ENCODE data around the gene TEAD1. TPM values are rescaled to one million over a fixed set of nuclear protein-coding genes. Genes with fewer than 3 reads are reported as not detected.

TEAD1 gene
- total RNA-seq, 1 experiment from 2014 or later = 106 TPM

- Histone ChIP-seq H3K27me3 (ENCODE audit: insufficient read depth, low read depth) (no peaks in the 10 kb centered on the region), H3K36me3 (ENCODE audit: low read depth) (0 out of 2 replicates have a peak, but pooled peaks cover 5% of the 10 kb centered on the region), H3F3A (ENCODE audit: insufficient read depth, low read depth) (0 out of 2 replicates have a peak, but pooled peaks cover 4% of the 10 kb centered on the region), H3K4me3 (no peak overlapping the region), H3K4me2 (no peak overlapping the region), H3K27ac (no peak overlapping the region), H3K79me2 (ENCODE audit: low read depth) (peaks cover 100% of the 10 kb centered on the region), H4K20me1 (ENCODE audit: insufficient read depth) (no peaks in the 10 kb centered on the region; the same call in 1 of the 2 replicates), H3K4me1 (replicated peaks; ENCODE audit: insufficient read depth) (peaks cover 11% of the 10 kb centered on the region; the same call in 1 of the 2 replicates), H2AFZ (no peak overlapping the region), H3K9me3 (ENCODE audit: insufficient read depth, low read depth) (no peaks in the 10 kb centered on the region), H3K9me2 (ENCODE audit: insufficient read depth) (no peaks in the 10 kb centered on the region)
- no TSS peak for BruUV-seq (replicated peaks)
- TF ChIP-seq EZH2 (IDR thresholded peaks at IDR 0.05; ENCODE audit: low read depth) = no peak
- TF ChIP-seq, protein P1, sequence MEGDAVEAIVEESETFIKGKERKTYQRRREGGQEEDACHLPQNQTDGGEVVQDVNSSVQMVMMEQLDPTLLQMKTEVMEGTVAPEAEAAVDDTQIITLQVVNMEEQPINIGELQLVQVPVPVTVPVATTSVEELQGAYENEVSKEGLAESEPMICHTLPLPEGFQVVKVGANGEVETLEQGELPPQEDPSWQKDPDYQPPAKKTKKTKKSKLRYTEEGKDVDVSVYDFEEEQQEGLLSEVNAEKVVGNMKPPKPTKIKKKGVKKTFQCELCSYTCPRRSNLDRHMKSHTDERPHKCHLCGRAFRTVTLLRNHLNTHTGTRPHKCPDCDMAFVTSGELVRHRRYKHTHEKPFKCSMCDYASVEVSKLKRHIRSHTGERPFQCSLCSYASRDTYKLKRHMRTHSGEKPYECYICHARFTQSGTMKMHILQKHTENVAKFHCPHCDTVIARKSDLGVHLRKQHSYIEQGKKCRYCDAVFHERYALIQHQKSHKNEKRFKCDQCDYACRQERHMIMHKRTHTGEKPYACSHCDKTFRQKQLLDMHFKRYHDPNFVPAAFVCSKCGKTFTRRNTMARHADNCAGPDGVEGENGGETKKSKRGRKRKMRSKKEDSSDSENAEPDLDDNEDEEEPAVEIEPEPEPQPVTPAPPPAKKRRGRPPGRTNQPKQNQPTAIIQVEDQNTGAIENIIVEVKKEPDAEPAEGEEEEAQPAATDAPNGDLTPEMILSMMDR (conservative IDR thresholded peaks at IDR 0.05) = no peak
- intact Hi-C loops (cut with micrococcal nuclease; ENCODE audit: unreplicated experiment) = no loop called here
- ChIA-PET POLR2A (ENCODE audit: unreplicated experiment) (no interaction called here), CTCF (no interaction called here)
- no peak for DNase-seq
These were observed 32.6 kb downstream of the TEAD1 start for GRCh38 chr11:12706545-12707499.

DNA sequence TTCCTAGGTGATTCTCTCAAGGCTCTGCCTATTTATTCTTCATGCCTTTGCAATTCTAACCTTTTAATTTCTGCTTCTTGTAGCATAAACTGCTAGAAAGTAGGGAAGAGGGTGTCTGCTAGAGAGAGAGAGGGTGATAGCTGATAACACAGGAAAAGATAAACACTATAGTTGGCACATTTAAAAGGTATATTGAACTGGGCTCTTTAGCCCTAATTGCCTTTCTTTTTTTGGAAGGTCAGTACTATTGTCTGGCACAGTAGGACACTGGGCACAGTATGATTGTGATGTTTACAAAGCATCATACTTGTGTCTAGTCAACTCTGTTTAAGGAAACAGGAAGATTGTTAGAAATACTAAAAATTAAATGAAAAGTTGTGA lies 33.3 kb downstream of the TEAD1 start:
- Histone ChIP-seq H3K9me3 (ENCODE audit: insufficient read depth, low read depth) (no peaks in the 10 kb centered on the region), H3K36me3 (ENCODE audit: low read depth) (0 out of 2 replicates have a peak, but pooled peaks cover 5% of the 10 kb centered on the region), H2AFZ (no peak overlapping the region), H3K4me1 (replicated peaks; ENCODE audit: insufficient read depth) (peaks cover 11% of the 10 kb centered on the region; the same call in 1 of the 2 replicates), H3F3A (ENCODE audit: insufficient read depth, low read depth) (0 out of 2 replicates have a peak, but pooled peaks cover 4% of the 10 kb centered on the region), H4K20me1 (ENCODE audit: insufficient read depth) (no peaks in the 10 kb centered on the region; the same call in 1 of the 2 replicates), H3K9me2 (ENCODE audit: insufficient read depth) (no peaks in the 10 kb centered on the region), H3K79me2 (ENCODE audit: low read depth) (peaks cover 100% of the 10 kb centered on the region), H3K4me3 (no peak overlapping the region), H3K4me2 (no peak overlapping the region), H3K27me3 (ENCODE audit: insufficient read depth, low read depth) (no peaks in the 10 kb centered on the region), H3K27ac (no peak overlapping the region)
- intact Hi-C loops (cut with micrococcal nuclease; ENCODE audit: unreplicated experiment) = no loop called here
- no peak for DNase-seq
- TF ChIP-seq EZH2 (IDR thresholded peaks at IDR 0.05; ENCODE audit: low read depth) = no peak
- TF ChIP-seq, protein P1 (conservative IDR thresholded peaks at IDR 0.05) = no peak
- ChIA-PET CTCF (no interaction called here), POLR2A (ENCODE audit: unreplicated experiment) (interaction anchor here (0.6 kb wide), 1 partner anchor 23 kb away, joined by 13 read pairs; no protein-coding TSS in a partner anchor)
- BruUV-seq (replicated peaks) = no TSS peak

GRCh38 chr11:12711496-12711895 lies 37.3 kb downstream of the TEAD1 start:
- Histone ChIP-seq H3K4me3 (no peak overlapping the region), H3K4me1 (replicated peaks; ENCODE audit: insufficient read depth) (peaks cover 9% of the 10 kb centered on the region; the same call in 1 of the 2 replicates), H3K27ac (no peak overlapping the region), H3K36me3 (ENCODE audit: low read depth) (0 out of 2 replicates have a peak, but pooled peaks cover 5% of the 10 kb centered on the region), H3F3A (ENCODE audit: insufficient read depth, low read depth) (no peaks in the 10 kb centered on the region), H3K9me3 (ENCODE audit: insufficient read depth, low read depth) (no peaks in the 10 kb centered on the region), H3K4me2 (no peak overlapping the region), H3K9me2 (ENCODE audit: insufficient read depth) (no peaks in the 10 kb centered on the region), H2AFZ (no peak overlapping the region), H4K20me1 (ENCODE audit: insufficient read depth) (no peaks in the 10 kb centered on the region), H3K27me3 (ENCODE audit: insufficient read depth, low read depth) (no peaks in the 10 kb centered on the region), H3K79me2 (ENCODE audit: low read depth) (peaks cover 89% of the 10 kb centered on the region)
- ChIA-PET POLR2A (ENCODE audit: unreplicated experiment) (no interaction called here), CTCF (no interaction called here)
- intact Hi-C loops (cut with micrococcal nuclease; ENCODE audit: unreplicated experiment) = no loop called here
- no peak for TF ChIP-seq EZH2 (IDR thresholded peaks at IDR 0.05; ENCODE audit: low read depth)
- TF ChIP-seq, protein P1 (conservative IDR thresholded peaks at IDR 0.05) = no peak
- DNase-seq = no peak
- BruUV-seq (replicated peaks) = no TSS peak
